Islet of Langerhans (tissue), 1 donor: ENCODE measurements around the gene CLINT1.

Source experiments
- FAIRE-seq: peaks from one replicate; lab custom pipeline; 2011; peaks lifted over from hg19 to GRCh38; lab: Jason Lieb, UNC

CLINT1 gene

DNA sequence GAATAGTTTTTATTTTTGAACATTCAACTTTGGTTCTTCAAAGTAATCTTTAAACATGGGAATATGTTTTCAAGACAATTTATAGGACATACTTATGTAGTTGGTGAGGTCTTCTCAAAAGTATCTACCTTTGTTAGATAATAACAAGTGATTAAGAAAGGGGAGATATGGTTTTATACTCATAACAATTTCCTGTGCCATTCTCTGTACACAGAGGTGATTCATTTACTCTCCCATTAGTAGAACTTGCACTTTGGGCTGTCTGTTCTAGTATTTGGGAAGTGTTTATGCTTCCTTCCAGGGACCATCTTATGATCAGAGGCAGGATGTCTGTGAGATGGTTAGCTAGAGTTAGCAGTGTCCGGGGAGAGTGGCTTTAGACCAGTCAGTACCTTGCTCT is 100.2 kb downstream of the CLINT1 start:
- FAIRE-seq = no peak

DNA sequence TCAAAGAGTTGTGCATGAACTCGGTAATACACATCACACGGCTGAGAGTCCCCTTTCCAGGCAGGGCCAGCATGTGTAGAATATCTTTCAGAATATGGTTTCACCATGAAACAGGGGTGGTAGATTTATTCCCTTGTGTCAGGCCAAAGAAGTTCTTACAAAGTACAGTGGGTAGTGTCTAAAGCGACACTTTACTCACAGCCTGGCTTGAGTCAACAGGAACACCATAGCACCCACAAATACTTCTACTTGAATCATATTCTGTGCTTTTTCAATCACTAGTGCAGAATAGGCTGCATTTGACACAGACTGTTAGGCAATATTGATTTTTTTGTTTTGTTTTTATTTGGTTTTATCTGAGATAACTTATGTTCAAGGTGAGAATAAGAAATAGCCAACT is 102.8 kb downstream of the CLINT1 start:
- FAIRE-seq = no peak

DNA sequence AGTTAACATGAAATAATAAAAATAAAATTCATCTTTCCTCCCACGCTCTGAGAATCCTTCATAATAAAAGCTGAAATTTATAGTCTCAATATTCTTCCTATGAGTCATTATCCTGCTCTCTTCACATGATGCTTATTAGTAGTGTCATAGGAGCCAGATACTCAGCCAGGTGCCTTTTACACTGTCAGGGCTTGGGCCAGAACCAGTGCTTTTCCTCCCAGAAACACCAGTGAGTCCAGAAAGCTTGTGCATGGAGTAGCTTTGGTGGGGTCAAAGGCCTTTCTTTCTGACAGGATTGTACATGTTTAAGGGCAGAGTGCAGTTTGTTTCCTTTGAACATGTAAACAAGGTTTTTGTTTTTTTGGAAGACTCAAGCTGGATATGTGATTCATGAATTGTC is 108.6 kb downstream of the CLINT1 start:
- no peak for FAIRE-seq

DNA sequence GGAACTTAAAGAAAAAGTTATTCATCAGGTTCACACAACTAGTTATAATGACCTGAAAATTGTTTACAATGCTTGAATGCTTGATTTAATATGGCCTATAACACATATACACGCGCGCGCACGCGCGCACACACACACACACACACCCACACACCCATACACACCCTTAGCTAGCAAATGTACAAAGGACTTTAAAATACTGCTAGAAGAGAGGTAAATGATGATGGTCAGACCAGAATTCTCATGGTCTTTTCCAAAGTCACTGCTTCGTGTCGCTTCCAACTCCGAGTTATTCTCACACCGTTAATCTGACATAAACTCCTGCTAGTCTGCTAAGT is 109.5 kb downstream of the CLINT1 start:
- FAIRE-seq = no peak

DNA sequence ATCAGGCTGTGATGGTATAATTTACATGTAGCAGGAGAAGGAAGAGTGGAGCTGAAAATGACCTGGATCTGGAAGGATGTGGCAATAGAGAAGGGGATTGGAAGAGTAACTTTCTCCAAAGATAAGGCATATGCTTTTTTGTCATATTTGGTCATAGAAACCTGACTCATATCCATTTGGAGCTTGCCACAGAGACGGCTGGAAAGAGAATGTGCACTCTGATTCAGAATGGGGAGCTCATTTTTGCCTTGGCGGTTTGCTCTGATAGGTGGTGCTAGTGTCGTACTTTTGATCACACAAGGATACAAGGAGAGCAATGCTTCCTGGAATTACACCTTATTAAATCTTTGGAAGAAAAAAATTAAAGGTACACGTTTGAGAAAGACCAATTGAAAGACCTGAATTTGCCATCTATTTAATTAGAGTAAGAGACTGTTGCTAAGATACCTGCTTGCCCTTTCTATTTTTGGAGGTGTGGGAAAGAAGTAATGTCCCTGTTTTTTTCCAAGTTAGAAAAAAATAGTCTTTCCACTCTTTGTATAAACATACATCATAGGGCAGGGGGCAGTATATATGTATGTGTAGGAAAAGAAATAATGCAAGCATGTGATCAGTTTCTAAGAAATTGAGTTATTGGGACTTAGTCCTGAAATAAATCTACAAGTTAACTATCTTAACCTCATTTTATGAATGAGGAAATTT is 110.0 kb downstream of the CLINT1 start:
- no peak for FAIRE-seq

DNA sequence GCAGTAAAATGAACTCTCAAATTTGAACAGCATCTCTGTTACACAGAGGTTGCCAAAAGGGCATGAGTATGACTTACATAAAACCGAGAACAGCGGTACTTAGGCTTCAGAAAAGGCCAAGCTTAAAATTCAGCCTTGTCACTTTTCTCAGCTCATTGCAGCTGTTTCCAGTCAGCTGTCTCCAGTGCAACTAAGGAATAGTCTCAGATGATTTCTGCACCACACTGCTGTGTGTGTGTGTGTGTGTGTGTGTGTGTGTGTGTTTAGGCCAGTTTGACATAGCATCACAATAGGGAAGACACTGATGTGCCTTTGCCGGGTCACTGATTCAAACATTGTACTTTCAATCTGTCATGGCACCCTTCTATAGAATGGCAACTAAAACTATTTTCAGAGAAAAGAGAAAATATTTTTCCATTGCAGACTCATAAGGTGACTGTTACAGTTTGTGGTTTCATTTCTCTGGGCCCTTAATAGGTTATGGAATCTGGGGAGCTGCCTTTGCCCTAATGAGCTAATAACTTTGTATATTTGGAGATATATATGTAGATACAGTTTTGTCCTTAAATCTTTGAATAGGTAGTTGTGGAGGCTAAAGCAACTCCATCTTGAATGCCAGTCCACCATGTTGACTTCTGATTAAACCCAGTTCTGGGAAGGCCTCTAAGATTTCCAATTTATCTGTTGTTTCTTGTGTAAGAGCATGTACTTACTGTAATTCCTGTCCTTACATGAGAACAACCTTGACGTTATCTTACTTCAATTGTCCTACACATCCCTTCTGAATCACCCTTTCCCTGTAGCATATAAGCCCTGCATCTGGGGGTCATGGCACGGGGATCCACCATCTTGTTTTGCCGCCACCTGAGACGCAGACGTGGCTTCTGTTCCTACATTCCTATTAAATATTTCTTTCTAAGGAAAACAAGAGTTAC is 110.9 kb downstream of the CLINT1 start:
- FAIRE-seq = no peak

- no peak for FAIRE-seq
Observed at GRCh38 chr5:157747173-157747740, 111.7 kb downstream of the CLINT1 start.

GRCh38 chr5:157745041-157745456 is 113.9 kb downstream of the CLINT1 start:
- FAIRE-seq = no peak

GRCh38 chr5:157744051-157745011 is 114.6 kb downstream of the CLINT1 start:
- no peak for FAIRE-seq

DNA sequence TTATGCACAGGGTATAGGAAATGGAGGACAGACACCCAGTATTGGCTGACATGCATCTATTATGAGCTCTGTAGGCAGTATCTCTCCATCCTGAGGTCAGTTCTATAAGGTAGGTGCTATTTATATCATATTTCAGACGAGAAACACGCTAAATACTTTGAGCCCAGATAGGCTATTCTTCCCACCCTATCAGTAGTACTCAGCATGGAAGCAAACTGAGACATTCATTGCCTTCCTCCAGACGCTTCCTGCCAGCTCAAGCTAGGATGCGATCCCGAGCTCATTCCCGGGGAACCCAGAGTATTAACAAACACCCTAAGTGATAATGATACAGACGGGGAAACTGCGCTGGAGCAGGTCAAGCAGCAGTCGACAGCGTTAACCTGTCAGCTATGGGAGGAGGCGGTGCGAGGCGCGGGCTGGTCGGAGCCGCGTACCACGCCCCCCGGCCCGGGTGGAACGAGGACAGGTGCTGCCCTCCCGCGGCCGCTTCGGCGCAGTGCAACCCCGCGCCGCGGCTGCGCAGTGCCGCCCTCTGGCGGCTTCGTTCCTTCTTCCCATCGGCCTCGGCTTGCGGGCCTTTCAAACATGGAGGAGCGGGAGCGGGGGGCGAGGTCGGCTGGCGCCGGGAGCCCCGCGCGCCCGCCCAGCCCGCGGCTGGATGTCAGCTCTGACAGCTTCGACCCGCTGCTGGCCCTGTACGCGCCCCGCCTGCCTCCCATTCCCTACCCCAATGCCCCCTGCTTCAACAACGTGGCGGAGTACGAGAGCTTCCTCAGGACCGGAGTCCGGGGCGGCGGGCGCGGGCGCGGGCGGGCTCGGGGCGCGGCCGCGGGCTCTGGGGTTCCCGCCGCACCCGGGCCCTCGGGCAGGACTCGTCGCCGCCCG is 115.5 kb downstream of the CLINT1 start, which contains the start of gene LSM11:
LSM11 (plus strand) TSS at position 550 of the 888 bp plus-strand sequence; CDS start at position 589, 39 bp downstream.
- FAIRE-seq = no peak

DNA sequence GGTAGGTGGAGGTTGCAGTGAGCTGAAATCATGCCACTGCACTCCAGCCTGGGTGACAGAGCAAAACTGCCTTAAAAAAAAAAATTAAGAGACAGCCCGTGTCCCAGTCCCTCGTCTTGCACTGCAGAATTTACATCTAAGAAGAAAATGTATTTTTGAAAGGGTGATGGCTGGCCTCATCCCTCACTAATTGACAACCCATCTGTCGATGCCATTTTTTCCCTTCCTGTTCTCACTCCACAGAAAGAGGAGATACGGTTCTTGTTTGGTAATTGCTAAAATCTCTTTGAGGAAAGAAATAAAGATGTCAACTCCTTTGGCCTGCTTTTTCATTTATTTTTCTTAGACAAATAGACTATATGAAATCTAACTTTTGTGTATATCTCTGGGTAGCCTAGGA is 117.8 kb downstream of the CLINT1 start:
- no peak for FAIRE-seq

- no peak for FAIRE-seq
Observed at GRCh38 chr5:157740229-157740610, 118.7 kb downstream of the CLINT1 start.

GRCh38 chr5:157739388-157740228 is 119.3 kb downstream of the CLINT1 start:
- no peak for FAIRE-seq

DNA sequence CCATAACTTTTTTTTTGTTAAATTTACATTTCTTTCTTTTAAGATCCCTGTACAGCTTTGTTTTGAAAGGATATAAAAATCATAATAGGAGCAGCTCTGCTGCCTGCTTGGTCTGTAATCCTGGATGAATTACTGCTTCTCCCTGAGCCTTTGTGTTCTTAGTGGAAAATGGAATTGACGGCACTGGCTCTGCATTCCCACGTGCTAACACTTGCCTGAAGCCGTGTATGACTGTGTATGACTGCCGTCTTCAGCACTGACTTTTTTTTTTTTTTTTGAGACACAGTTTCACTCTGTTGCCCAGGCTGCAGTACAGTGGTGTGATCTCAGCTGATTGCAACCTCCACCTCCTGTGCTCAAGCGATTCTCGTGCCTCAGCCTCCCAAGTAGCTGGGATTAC is 123.0 kb downstream of the CLINT1 start:
- FAIRE-seq = no peak
